ENCODE data around the gene SLC45A2.
"Not testable (repeated sequence)": the region's sequence is repeated elsewhere in the genome, so short reads cannot be mapped to it uniquely, and the experiment has no call there.

The SLC45A2 gene

DNA sequence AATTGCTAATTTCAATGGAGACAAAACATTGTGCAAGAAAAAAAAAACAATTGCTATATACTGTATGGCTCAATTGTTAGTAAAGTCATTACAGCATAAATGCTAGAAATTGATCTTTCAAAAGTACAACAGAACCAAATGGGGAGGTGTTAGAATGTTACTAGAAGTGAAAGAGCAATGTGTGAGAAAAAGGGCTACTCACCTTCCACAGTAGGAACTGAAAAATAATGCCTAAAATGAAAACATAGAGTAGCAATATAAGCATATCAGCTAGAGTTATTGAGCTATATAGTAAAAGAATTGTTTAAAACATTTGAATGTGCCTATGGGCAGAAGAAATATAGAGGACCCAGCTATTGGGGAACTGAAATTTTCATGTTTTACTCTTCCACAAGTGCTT is 59.2 kb downstream of the SLC45A2 start:
- H3K27me3 ChIP-seq: peaks cover 9% of the 10 kb centered on the region
- H3K4me1 ChIP-seq (ENCODE audit: control insufficient read depth in 1 of 2, insufficient read depth in 1 of 2, low read depth in 1 of 2, low read length in 1 of 2): no peaks in the 10 kb centered on the region
- no peak overlapping the region for H3K4me3 ChIP-seq (ENCODE audit: low read depth in 1 of 2, low read length in 1 of 2)
- TF ChIP-seq, protein P1, sequence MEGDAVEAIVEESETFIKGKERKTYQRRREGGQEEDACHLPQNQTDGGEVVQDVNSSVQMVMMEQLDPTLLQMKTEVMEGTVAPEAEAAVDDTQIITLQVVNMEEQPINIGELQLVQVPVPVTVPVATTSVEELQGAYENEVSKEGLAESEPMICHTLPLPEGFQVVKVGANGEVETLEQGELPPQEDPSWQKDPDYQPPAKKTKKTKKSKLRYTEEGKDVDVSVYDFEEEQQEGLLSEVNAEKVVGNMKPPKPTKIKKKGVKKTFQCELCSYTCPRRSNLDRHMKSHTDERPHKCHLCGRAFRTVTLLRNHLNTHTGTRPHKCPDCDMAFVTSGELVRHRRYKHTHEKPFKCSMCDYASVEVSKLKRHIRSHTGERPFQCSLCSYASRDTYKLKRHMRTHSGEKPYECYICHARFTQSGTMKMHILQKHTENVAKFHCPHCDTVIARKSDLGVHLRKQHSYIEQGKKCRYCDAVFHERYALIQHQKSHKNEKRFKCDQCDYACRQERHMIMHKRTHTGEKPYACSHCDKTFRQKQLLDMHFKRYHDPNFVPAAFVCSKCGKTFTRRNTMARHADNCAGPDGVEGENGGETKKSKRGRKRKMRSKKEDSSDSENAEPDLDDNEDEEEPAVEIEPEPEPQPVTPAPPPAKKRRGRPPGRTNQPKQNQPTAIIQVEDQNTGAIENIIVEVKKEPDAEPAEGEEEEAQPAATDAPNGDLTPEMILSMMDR (IDR thresholded peaks at IDR 0.05): no peak
- no peaks in the 10 kb centered on the region for H3K36me3 ChIP-seq
- no peak overlapping the region for H3K27ac ChIP-seq
- no peaks in the 10 kb centered on the region for H3K9me3 ChIP-seq

DNA sequence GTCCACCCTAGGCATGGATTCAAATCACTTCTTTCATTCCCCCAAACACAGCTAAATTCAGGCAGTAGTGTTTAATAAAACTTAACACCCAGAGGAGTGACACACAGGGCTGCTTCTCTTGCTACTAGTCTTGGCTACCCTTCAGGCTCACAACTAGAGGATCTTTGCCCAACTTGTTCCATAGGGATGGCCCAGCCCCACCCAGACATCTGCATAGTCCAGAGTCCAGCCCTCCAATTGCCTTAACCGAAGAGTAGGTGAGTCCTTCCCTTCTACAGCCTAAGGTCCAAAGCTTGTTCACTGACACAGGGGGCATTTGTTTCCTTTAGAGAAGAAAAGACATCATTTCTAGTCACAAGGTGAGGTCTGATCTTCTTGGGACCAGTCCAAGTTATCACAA is 63.5 kb downstream of the SLC45A2 start:
- H3K27me3 ChIP-seq: peaks cover 9% of the 10 kb centered on the region

DNA sequence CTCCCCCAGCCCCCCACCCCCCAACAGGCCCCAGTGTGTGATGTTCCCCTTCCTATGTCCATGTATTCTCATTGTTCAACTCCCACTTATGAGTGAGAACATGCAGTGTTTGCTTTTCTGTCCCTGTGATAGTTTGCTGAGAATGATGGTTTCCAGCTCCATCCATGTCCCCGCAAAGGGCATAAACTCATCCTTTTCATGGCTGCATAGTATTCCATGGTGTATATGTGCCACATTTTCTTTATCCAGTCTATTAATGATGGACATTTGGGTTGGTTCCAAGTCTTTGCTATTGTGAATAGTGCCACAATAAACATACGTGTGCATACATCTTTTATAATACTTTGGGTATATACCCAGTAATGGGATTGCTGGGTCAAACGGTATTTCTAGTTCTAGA is 69.6 kb downstream of the SLC45A2 start:
- not testable (repeated sequence) for H3K9me3 ChIP-seq; H3K36me3 ChIP-seq; H3K4me3 ChIP-seq (ENCODE audit: low read depth in 1 of 2, low read length in 1 of 2); H3K27ac ChIP-seq; H3K27me3 ChIP-seq; H3K4me1 ChIP-seq (ENCODE audit: control insufficient read depth in 1 of 2, insufficient read depth in 1 of 2, low read depth in 1 of 2, low read length in 1 of 2)

More for the DNA sequence above, 63.5 kb downstream of the SLC45A2 start:
- Histone ChIP-seq H3K36me3 (no peaks in the 10 kb centered on the region), H3K4me3 (ENCODE audit: low read depth in 1 of 2, low read length in 1 of 2) (no peak overlapping the region), H3K27ac (no peak overlapping the region), H3K4me1 (ENCODE audit: control insufficient read depth in 1 of 2, insufficient read depth in 1 of 2, low read depth in 1 of 2, low read length in 1 of 2) (no peaks in the 10 kb centered on the region), H3K9me3 (no peaks in the 10 kb centered on the region)
- TF ChIP-seq, protein P1 (IDR thresholded peaks at IDR 0.05): no peak

DNA sequence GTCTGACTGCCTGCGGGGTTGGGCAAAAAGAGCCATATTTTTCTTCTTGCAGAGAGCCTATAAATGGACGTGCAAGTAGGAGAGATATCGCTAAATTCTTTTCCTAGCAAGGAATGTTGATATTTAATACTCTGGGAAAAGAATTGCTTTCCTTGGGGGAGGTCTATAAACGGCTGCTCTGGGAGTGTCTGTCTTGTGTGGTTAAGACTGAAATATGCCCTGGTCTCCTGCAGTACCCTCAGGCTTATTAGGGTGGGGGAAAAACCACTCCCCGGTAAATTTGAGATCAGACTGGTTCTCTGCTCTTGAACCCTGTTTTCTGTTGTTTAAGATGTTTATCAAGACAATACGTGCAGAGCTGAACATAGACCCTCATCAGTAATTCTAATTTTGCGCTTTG is 78.2 kb downstream of the SLC45A2 start:
- peaks cover 11% of the 10 kb centered on the region for H3K9me3 ChIP-seq
- not testable (repeated sequence) for H3K4me1 ChIP-seq (ENCODE audit: control insufficient read depth in 1 of 2, insufficient read depth in 1 of 2, low read depth in 1 of 2, low read length in 1 of 2); H3K36me3 ChIP-seq; H3K27me3 ChIP-seq; H3K27ac ChIP-seq; H3K4me3 ChIP-seq (ENCODE audit: low read depth in 1 of 2, low read length in 1 of 2)

DNA sequence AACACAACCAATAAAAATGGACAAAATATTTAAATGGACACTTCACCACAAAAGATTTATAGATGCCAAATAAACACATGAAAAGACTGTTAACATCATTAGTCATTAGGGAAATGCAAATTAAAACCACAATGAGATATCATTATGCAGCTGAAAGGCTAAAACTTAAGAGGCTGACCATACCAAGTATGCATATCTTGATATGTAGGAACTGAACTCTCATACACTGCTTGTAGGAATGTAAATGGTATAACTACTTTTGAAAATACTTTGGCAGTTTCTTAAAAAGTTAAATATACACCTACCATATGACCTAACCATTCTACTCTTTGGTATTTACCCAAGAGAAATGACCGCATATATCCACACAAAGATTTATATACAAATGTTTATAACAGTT is 79.1 kb downstream of the SLC45A2 start:
- Histone ChIP-seq H3K9me3 (peaks cover 11% of the 10 kb centered on the region), H3K4me1 (ENCODE audit: control insufficient read depth in 1 of 2, insufficient read depth in 1 of 2, low read depth in 1 of 2, low read length in 1 of 2) (no peaks in the 10 kb centered on the region), H3K4me3 (ENCODE audit: low read depth in 1 of 2, low read length in 1 of 2) (no peak overlapping the region), H3K27me3 (no peaks in the 10 kb centered on the region), H3K27ac (no peak overlapping the region), H3K36me3 (no peaks in the 10 kb centered on the region)
- TF ChIP-seq, protein P1 (IDR thresholded peaks at IDR 0.05): no peak

DNA sequence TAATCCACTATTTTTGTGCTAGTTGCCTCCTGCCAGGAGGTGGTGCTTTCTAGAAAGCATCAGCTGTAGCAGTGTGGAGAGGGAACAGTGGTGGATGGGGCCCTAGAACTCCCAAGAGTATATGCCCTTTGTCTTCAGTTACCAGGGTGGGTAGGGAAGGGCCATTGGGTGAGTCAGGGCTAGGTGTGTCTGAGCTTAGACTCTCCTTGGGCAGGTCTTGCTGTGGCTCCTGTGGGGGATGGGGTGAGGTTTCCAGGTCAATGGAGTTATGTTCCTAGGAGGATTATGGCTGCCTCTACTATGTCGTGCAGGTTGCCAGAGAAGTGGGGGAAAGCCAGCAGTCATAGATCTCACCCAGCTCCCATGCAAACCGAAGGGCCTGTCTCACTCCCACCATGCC is 81.4 kb downstream of the SLC45A2 start:
- Histone ChIP-seq H3K27ac (no peak overlapping the region), H3K4me3 (ENCODE audit: low read depth in 1 of 2, low read length in 1 of 2) (no peak overlapping the region), H3K27me3 (no peaks in the 10 kb centered on the region), H3K4me1 (ENCODE audit: control insufficient read depth in 1 of 2, insufficient read depth in 1 of 2, low read depth in 1 of 2, low read length in 1 of 2) (no peaks in the 10 kb centered on the region), H3K36me3 (no peaks in the 10 kb centered on the region), H3K9me3 (peaks cover 11% of the 10 kb centered on the region)
- TF ChIP-seq, protein P1 (IDR thresholded peaks at IDR 0.05): no peak

DNA sequence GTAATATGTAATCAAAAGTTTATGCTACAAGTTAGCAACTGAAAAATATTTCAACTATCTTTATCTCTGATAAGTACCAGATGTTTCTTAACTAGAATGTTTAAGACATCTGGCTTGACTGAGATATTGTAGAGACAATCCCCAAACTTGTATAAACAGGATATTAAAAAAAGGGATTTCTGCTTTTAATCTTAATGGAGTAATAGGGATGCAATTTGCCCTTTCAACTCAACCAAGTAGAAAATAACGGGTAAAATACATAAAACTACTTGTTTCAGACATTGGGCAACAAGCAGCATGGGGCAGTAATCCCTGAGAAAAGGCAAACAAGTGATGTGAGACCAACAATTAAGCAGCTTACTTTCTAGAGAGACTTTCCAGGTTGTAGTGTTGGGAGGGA is 83.3 kb downstream of the SLC45A2 start:
- TF ChIP-seq, protein P1 (IDR thresholded peaks at IDR 0.05): no peak
- no peaks in the 10 kb centered on the region for H3K4me1 ChIP-seq (ENCODE audit: control insufficient read depth in 1 of 2, insufficient read depth in 1 of 2, low read depth in 1 of 2, low read length in 1 of 2)
- H3K36me3 ChIP-seq: no peaks in the 10 kb centered on the region
- no peak overlapping the region for H3K4me3 ChIP-seq (ENCODE audit: low read depth in 1 of 2, low read length in 1 of 2)
- H3K9me3 ChIP-seq: peaks cover 9% of the 10 kb centered on the region
- no peak overlapping the region for H3K27ac ChIP-seq
- H3K27me3 ChIP-seq: no peaks in the 10 kb centered on the region
